Natural killer cell (primary cell): Measurements from ENCODE around the gene DGKB. TPM values are rescaled to one million over a fixed set of nuclear protein-coding genes. Genes with fewer than 3 reads are reported as not detected.

Experiments
- ATAC-seq, 3 donors: fragments of 150-1000 bp in 2 of 3; fragments of 200-7000 bp in 1 of 3; cut with Tn5 transposase; 1 replicate in 1 of 3; 2 replicates in 2 of 3; pipeline ENCODE4 v1.10.0; 2021; ENCODE audit warnings: mild to moderate bottlenecking in 2 of 3, moderate library complexity in 2 of 3
- DNase-seq, 2 donors: peaks; one replicate each; pipeline versions ENCODE4 v3.0.0 to v3.0.0-alpha.2; 2013 to 2021; ENCODE audit warnings: mixed read lengths in 1 of 2
- H3K27ac ChIP-seq: one replicate; pipeline ENCODE4 v1.5.1; 2013; ENCODE audit warnings: mild to moderate bottlenecking, low read length
- H3K27me3 ChIP-seq: one replicate; pipeline ENCODE4 v1.6.1; 2013; ENCODE audit warnings: low read length; ENCODE audit not compliant: control insufficient read depth, insufficient read depth
- H3K36me3 ChIP-seq: one replicate; pipeline ENCODE4 v1.6.1; 2013; ENCODE audit warnings: low read length; ENCODE audit not compliant: control insufficient read depth, insufficient read depth
- H3K4me1 ChIP-seq: one replicate; pipeline ENCODE4 v1.6.1; 2013; ENCODE audit warnings: low read length; ENCODE audit not compliant: control insufficient read depth, insufficient read depth
- H3K4me3 ChIP-seq: one replicate; pipeline ENCODE4 v1.5.1; 2013; ENCODE audit warnings: low read length
- H3K9me3 ChIP-seq: one replicate; pipeline ENCODE4 v1.6.1; 2013; ENCODE audit warnings: low read length; ENCODE audit not compliant: control insufficient read depth, insufficient read depth
- H3K27ac Mint-ChIP-seq, 2 donors: one replicate each; pipeline ENCODE4 v1.8.0; 2022; ENCODE audit warnings: mild to moderate bottlenecking in 2 of 2, mixed read lengths in 2 of 2, moderate library complexity in 1 of 2
- H3K27me3 Mint-ChIP-seq, 2 donors: one replicate each; pipeline ENCODE4 v1.8.0; 2022; ENCODE audit warnings: low read depth in 2 of 2, mixed read lengths in 2 of 2
- H3K36me3 Mint-ChIP-seq: one replicate; pipeline ENCODE4 v1.8.0; 2022; ENCODE audit warnings: mixed read lengths
- H3K4me1 Mint-ChIP-seq, 2 donors: one replicate each; pipeline ENCODE4 v1.8.0; 2022; ENCODE audit warnings: mixed read lengths in 2 of 2
- H3K4me3 Mint-ChIP-seq: one replicate; pipeline ENCODE4 v1.8.0; 2022; ENCODE audit warnings: mild to moderate bottlenecking, moderate library complexity, mixed read lengths
- H3K9me3 Mint-ChIP-seq, 2 donors: one replicate each; pipeline ENCODE4 v1.8.0; 2022; ENCODE audit warnings: mixed read lengths in 2 of 2
- CTCF ChIP-seq: fragments of 200-600 bp; IDR thresholded peaks from one replicate; pipeline ENCODE4 v1.8.0; 2022; ENCODE audit warnings: antibody characterized with exemption
- WGBS: methylation state at CpG from one replicate; pipeline ENCODE4 v1.1.7; 2013; ENCODE audit warnings: missing lambda C conversion rate; ENCODE audit not compliant: insufficient coverage; 5-methylcytosine and 5-hydroxymethylcytosine counted together
- intact Hi-C: fragments of 100-400 bp; cut with micrococcal nuclease; formaldehyde crosslinking; loops from one replicate; pipeline ENCODE4 v1.14.2; 2022
- total RNA-seq, 4 donors: library from RNA; stranded (reverse); fragments of 120-200 nt in 1 of 4; gene quantifications; one replicate each; pipeline versions ENCODE4 v1.2.3 to v1.2.4, GENCODE V29; 2013 to 2022

Gene DGKB
- total RNA-seq, 3 donors from 2014 or later (not counting 1 experiment from before 2014, with no cell fraction given): not detected

GRCh38 chr7:14936554-14936953 lies 34.0 kb upstream of the DGKB start:
- intact Hi-C loops: no loop called here
- H3K27me3 Mint-ChIP-seq: no peaks in the 10 kb centered on the region
- no peak overlapping the region for H3K4me3 Mint-ChIP-seq
- no peak overlapping the region for H3K4me3 ChIP-seq
- no peak overlapping the region for H3K27ac ChIP-seq
- no peaks in the 10 kb centered on the region for H3K4me1 ChIP-seq
- no peaks in the 10 kb centered on the region for H3K36me3 ChIP-seq
- no peaks in the 10 kb centered on the region for H3K27me3 ChIP-seq
- no peak overlapping the region for H3K27ac Mint-ChIP-seq
- H3K36me3 Mint-ChIP-seq: peaks cover 7% of the 10 kb centered on the region
- peaks cover 6 to 25% of the 10 kb centered on the region in 2 donors for H3K9me3 Mint-ChIP-seq
- H3K9me3 ChIP-seq: no peaks in the 10 kb centered on the region
- ATAC-seq (no peak), DNase-seq (no peak)
- WGBS: 60% methylated on average over 5 of the region's 5 CpGs
- no peaks in the 10 kb centered on the region for H3K4me1 Mint-ChIP-seq
- no peak for TF ChIP-seq CTCF

- no peaks in the 10 kb centered on the region for H3K36me3 ChIP-seq
- peaks cover 9 to 25% of the 10 kb centered on the region in 2 donors for H3K9me3 Mint-ChIP-seq
- intact Hi-C loops: no loop called here
- ATAC-seq (no peak), DNase-seq (no peak)
- H3K27me3 Mint-ChIP-seq: no peaks in the 10 kb centered on the region
- H3K27me3 ChIP-seq: no peaks in the 10 kb centered on the region
- TF ChIP-seq CTCF: no peak
- 93% methylated on average over 3 of the region's 3 CpGs for WGBS
- no peak overlapping the region for H3K4me3 Mint-ChIP-seq
- no peaks in the 10 kb centered on the region for H3K9me3 ChIP-seq
- H3K4me1 Mint-ChIP-seq: no peaks in the 10 kb centered on the region
- no peak overlapping the region for H3K4me3 ChIP-seq
- H3K27ac Mint-ChIP-seq: no peak overlapping the region
- no peak overlapping the region for H3K27ac ChIP-seq
- H3K36me3 Mint-ChIP-seq: peaks cover 7% of the 10 kb centered on the region
- H3K4me1 ChIP-seq: no peaks in the 10 kb centered on the region
Observed at GRCh38 chr7:14934839-14935238, 32.3 kb upstream of the DGKB start.

- H3K9me3 Mint-ChIP-seq: peaks cover 13 to 19% of the 10 kb centered on the region in 2 donors
- no peaks in the 10 kb centered on the region for H3K27me3 ChIP-seq
- no peak overlapping the region for H3K27ac ChIP-seq
- no peaks in the 10 kb centered on the region for H3K27me3 Mint-ChIP-seq
- no peak overlapping the region for H3K27ac Mint-ChIP-seq
- H3K36me3 Mint-ChIP-seq: peaks cover 7% of the 10 kb centered on the region
- no peak for ATAC-seq
- no peaks in the 10 kb centered on the region for H3K4me1 Mint-ChIP-seq
- no peak overlapping the region for H3K4me3 Mint-ChIP-seq
- intact Hi-C loops: no loop called here
- no peaks in the 10 kb centered on the region for H3K4me1 ChIP-seq
- DNase-seq: no peak
- H3K9me3 ChIP-seq: no peaks in the 10 kb centered on the region
- WGBS: 82% methylated on average over 4 of the region's 4 CpGs
- no peaks in the 10 kb centered on the region for H3K36me3 ChIP-seq
- H3K4me3 ChIP-seq: no peak overlapping the region
- TF ChIP-seq CTCF: no peak
Observed at GRCh38 chr7:14931511-14932215, 29.1 kb upstream of the DGKB start.

GRCh38 chr7:14924398-14924797 lies 21.8 kb upstream of the DGKB start:
- intact Hi-C loops: no loop called here
- no peaks in the 10 kb centered on the region for H3K4me1 Mint-ChIP-seq
- Histone ChIP-seq H3K4me1 (no peaks in the 10 kb centered on the region), H3K9me3 (no peaks in the 10 kb centered on the region), H3K4me3 (no peak overlapping the region), H3K36me3 (no peaks in the 10 kb centered on the region), H3K27me3 (no peaks in the 10 kb centered on the region), H3K27ac (no peak overlapping the region)
- TF ChIP-seq CTCF: no peak
- H3K4me3 Mint-ChIP-seq: no peak overlapping the region
- no peak for DNase-seq
- 77% methylated on average over 1 of the region's 1 CpG for WGBS
- H3K27ac Mint-ChIP-seq: no peak overlapping the region
- peaks cover 11 to 19% of the 10 kb centered on the region in 2 donors for H3K9me3 Mint-ChIP-seq
- H3K36me3 Mint-ChIP-seq: no peaks in the 10 kb centered on the region
- no peaks in the 10 kb centered on the region for H3K27me3 Mint-ChIP-seq
- no peak for ATAC-seq
